HEK293 (cell line): ENCODE data around the gene TSPYL2.

Source experiments
- CTCF ChIP-seq: fragments of 450-650 bp; formaldehyde crosslinking; IDR thresholded peaks from 2 replicates; pipeline ENCODE4 v1.5.1; 2016; ENCODE audit warnings: missing biosample characterization, missing genetic modification characterization
- GLI4 ChIP-seq: fragments of 450-650 bp; formaldehyde crosslinking; IDR thresholded peaks from 2 replicates; pipeline ENCODE4 v1.5.1; 2016; ENCODE audit warnings: missing biosample characterization, missing genetic modification characterization
- MZF1 ChIP-seq: fragments of 450-650 bp; formaldehyde crosslinking; IDR thresholded peaks from 2 replicates; pipeline ENCODE4 v1.5.1; 2017; ENCODE audit warnings: missing biosample characterization, missing genetic modification characterization, borderline replicate concordance
- REPIN1 ChIP-seq: fragments of 450-650 bp; formaldehyde crosslinking; IDR thresholded peaks from 2 replicates; pipeline ENCODE4 v1.5.1; 2017; ENCODE audit warnings: missing biosample characterization, missing genetic modification characterization, low read depth
- SP7 ChIP-seq: fragments of 450-650 bp; formaldehyde crosslinking; IDR thresholded peaks from 2 replicates; pipeline ENCODE4 v1.5.1; 2016; ENCODE audit warnings: missing biosample characterization, missing genetic modification characterization
- ZBTB7A ChIP-seq: fragments of 450-650 bp; formaldehyde crosslinking; IDR thresholded peaks from 2 replicates; pipeline ENCODE4 v1.5.1; 2016; ENCODE audit warnings: low read depth, missing biosample characterization, missing genetic modification characterization
- ZNF114 ChIP-seq: fragments of 450-650 bp; formaldehyde crosslinking; IDR thresholded peaks from 2 replicates; pipeline ENCODE4 v1.5.0; 2017; ENCODE audit warnings: missing biosample characterization, missing genetic modification characterization
- ZNF138 ChIP-seq: fragments of 450-650 bp; formaldehyde crosslinking; IDR thresholded peaks from 2 replicates; pipeline ENCODE4 v1.5.1; 2016; ENCODE audit warnings: missing biosample characterization, missing genetic modification characterization, borderline replicate concordance
- ZNF157 ChIP-seq: fragments of 450-650 bp; formaldehyde crosslinking; IDR thresholded peaks from 2 replicates; pipeline ENCODE4 v1.5.1; 2016; ENCODE audit warnings: missing biosample characterization, missing genetic modification characterization
- ZNF274 ChIP-seq, 2 experiments: fragments of 200-500 bp in 1 of 2; fragments of 450-650 bp in 1 of 2; sonication (Bioruptor generic) in 1 of 2; formaldehyde crosslinking in 1 of 2; IDR thresholded peaks; 2 replicates each; pipeline versions ENCODE4 v1.5.1 to v1.6.1; 2014 to 2016; ENCODE audit warnings: borderline replicate concordance in 1 of 2, inconsistent platforms in 1 of 2, low read length in 1 of 2, missing biosample characterization in 1 of 2, missing genetic modification characterization in 1 of 2
- ZNF610 ChIP-seq: fragments of 450-650 bp; formaldehyde crosslinking; IDR thresholded peaks from 2 replicates; pipeline ENCODE4 v1.5.1; 2016; ENCODE audit warnings: missing biosample characterization, missing genetic modification characterization, borderline replicate concordance
- TF ChIP-seq, protein P1 (sequence below): fragments of 450-650 bp; formaldehyde crosslinking; IDR thresholded peaks from 2 replicates; pipeline ENCODE4 v1.5.1; 2016; ENCODE audit warnings: missing biosample characterization, missing genetic modification characterization

DNA sequence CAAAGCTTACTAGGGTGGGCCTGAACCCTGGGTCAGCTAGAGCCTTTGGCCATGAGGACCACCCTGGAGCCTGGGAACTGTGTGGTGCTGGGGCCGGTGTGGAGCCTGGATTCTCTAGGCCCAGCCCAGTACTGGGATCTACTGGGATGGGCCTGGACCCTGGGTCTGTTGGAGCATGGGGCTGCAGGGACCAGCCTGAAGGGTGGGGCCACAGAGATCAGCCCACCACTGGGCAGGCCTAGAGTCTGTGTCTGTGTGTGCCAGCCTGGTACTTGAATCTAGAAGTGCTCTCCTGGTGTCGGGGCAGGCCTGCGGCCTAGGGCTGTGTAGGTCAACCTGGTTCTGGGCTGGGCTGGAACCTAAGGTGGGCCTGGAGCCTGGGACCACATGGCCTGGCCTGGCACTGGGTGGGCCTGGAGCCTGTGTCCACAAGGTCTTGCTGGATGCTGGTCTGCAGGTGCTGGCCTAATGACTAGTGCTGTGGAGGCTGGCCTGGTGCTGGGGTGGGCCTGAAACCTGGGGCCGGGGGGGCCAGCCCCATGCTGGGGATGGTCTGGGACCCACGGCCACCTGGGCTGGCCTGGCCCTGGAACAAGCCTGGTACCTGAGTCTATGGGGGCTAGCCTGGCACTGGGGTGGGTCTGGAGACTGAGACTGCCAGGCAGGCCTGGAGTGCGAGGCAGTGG lies 32.8 kb downstream of the TSPYL2 start:
- TF ChIP-seq MZF1 (no peak), SP7 (tag by site-specific recombination) (no peak), ZNF157 (tag by site-specific recombination) (no peak), ZNF114 (tag by site-specific recombination) (no peak), CTCF (no peak), GLI4 (tag by site-specific recombination) (no peak), ZNF138 (no peak), ZNF610 (tag by site-specific recombination) (no peak), ZBTB7A (tag by site-specific recombination) (no peak), ZNF274 (IDR thresholded peaks at IDR 0.05; ENCODE audit: low read length) (no peak), ZNF274 (tag by site-specific recombination; IDR thresholded peaks at IDR 0.05; ENCODE audit: borderline replicate concordance) (no peak), REPIN1 (tag by site-specific recombination) (no peak)
- TF ChIP-seq, protein P1, sequence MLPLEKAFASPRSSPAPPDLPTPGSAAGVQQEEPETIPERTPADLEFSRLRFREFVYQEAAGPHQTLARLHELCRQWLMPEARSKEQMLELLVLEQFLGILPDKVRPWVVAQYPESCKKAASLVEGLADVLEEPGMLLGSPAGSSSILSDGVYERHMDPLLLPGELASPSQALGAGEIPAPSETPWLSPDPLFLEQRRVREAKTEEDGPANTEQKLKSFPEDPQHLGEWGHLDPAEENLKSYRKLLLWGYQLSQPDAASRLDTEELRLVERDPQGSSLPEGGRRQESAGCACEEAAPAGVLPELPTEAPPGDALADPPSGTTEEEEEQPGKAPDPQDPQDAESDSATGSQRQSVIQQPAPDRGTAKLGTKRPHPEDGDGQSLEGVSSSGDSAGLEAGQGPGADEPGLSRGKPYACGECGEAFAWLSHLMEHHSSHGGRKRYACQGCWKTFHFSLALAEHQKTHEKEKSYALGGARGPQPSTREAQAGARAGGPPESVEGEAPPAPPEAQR: no peak
